Esophagus muscularis mucosa (tissue), 4 donors: ENCODE measurements around the gene RARG.

ENCODE experiments used
- CTCF ChIP-seq, 3 experiments: fragments of 200-600 bp in 2 of 3; fragments of 450-650 bp in 1 of 3; sonication (generic) in 2 of 3; IDR thresholded peaks; one replicate each; pipeline ENCODE4 v1.5.1; 2017 to 2019; ENCODE audit warnings: antibody characterized with exemption in 3 of 3, mild to moderate bottlenecking in 2 of 3, moderate library complexity in 1 of 3
- EP300 ChIP-seq: sonication (generic); formaldehyde crosslinking; IDR thresholded peaks from one replicate; pipeline ENCODE4 v1.6.1; 2017; ENCODE audit warnings: antibody characterized with exemption
- POLR2A ChIP-seq: fragments of 450-650 bp; IDR thresholded peaks from one replicate; pipeline ENCODE4 v1.6.1; 2017; ENCODE audit warnings: antibody characterized with exemption, moderate library complexity, mild to moderate bottlenecking, low read depth
- POLR2AphosphoS5 ChIP-seq, 2 donors: sonication (generic); formaldehyde crosslinking; IDR thresholded peaks; one replicate each; pipeline ENCODE4 v1.6.1; 2017; ENCODE audit warnings: antibody characterized with exemption in 2 of 2

GRCh38 chr12:53204351-53204750 is 27.7 kb downstream of the RARG start:
- TF ChIP-seq POLR2A (no peak), CTCF (IDR thresholded peaks at IDR 0.05) (no peak), POLR2AphosphoS5 (IDR thresholded peaks at IDR 0.05) (no peak), EP300 (no peak)
